Activated T-cell treated with anti-CD3 and anti-CD28 coated beads, Interleukin-2, amount 50 U/mL, for 24 hours (primary cell): ENCODE results near the gene PRM3.

Experiments
- DNase-seq: peaks from one replicate; pipeline ENCODE4 v3.0.0-alpha.2; 2020
- H3K27ac Mint-ChIP-seq: 2 replicates; pipeline ENCODE4 v1.8.0; 2020; ENCODE audit warnings: mild to moderate bottlenecking, mixed read lengths
- H3K27me3 Mint-ChIP-seq: 2 replicates; pipeline ENCODE4 v1.8.0; 2020; ENCODE audit warnings: mixed read lengths
- H3K36me3 Mint-ChIP-seq: 2 replicates; pipeline ENCODE4 v1.8.0; 2020; ENCODE audit warnings: low read depth, mixed read lengths
- H3K4me1 Mint-ChIP-seq: 2 replicates; pipeline ENCODE4 v1.8.0; 2020; ENCODE audit warnings: low read depth, mixed read lengths
- H3K4me3 Mint-ChIP-seq: 2 replicates; pipeline ENCODE4 v1.8.0; 2020; ENCODE audit warnings: mild to moderate bottlenecking, moderate library complexity, mixed read lengths
- H3K9me3 Mint-ChIP-seq: 2 replicates; pipeline ENCODE4 v1.8.0; 2020; ENCODE audit warnings: mixed read lengths

The PRM3 gene

GRCh38 chr16:11238272-11239202 lies 34.9 kb downstream of the PRM3 start:
- Mint-ChIP-seq H3K27me3 (no peaks in the 10 kb centered on the region), H3K27ac (no peak overlapping the region), H3K9me3 (no peaks in the 10 kb centered on the region), H3K4me3 (no peak overlapping the region), H3K36me3 (no peaks in the 10 kb centered on the region), H3K4me1 (peaks cover 42% of the 10 kb centered on the region)
- DNase-seq = no peak

- Mint-ChIP-seq H3K4me1 (peaks cover 60% of the 10 kb centered on the region), H3K4me3 (no peak overlapping the region), H3K27ac (peak overlapping the region; percentile 71), H3K9me3 (no peaks in the 10 kb centered on the region), H3K36me3 (no peaks in the 10 kb centered on the region), H3K27me3 (no peaks in the 10 kb centered on the region)
- no peak for DNase-seq
These were observed 36.8 kb downstream of the PRM3 start for GRCh38 chr16:11236461-11237254.

GRCh38 chr16:11235703-11235991 lies 37.8 kb downstream of the PRM3 start:
- no peak for DNase-seq
- Mint-ChIP-seq H3K4me3 (no peak overlapping the region), H3K4me1 (peaks cover 70% of the 10 kb centered on the region), H3K36me3 (no peaks in the 10 kb centered on the region), H3K9me3 (no peaks in the 10 kb centered on the region), H3K27me3 (no peaks in the 10 kb centered on the region), H3K27ac (peak overlapping the region; percentile 99)

- DNase-seq = no peak
- Mint-ChIP-seq H3K27ac (peak overlapping the region; percentile 99), H3K4me3 (peak overlapping the region; percentile 6), H3K4me1 (peaks cover 73% of the 10 kb centered on the region), H3K9me3 (no peaks in the 10 kb centered on the region), H3K27me3 (no peaks in the 10 kb centered on the region), H3K36me3 (no peaks in the 10 kb centered on the region)
These were observed 38.3 kb downstream of the PRM3 start for GRCh38 chr16:11234884-11235702.

- H3K36me3 Mint-ChIP-seq = no peaks in the 10 kb centered on the region
- peaks cover 86% of the 10 kb centered on the region for H3K4me1 Mint-ChIP-seq
- H3K4me3 Mint-ChIP-seq = peak overlapping the region; percentile 69
- H3K27ac Mint-ChIP-seq = peak overlapping the region; percentile 99
- H3K9me3 Mint-ChIP-seq = no peaks in the 10 kb centered on the region
- H3K27me3 Mint-ChIP-seq = no peaks in the 10 kb centered on the region
- DNase-seq = peak; percentile 83
These were observed 39.6 kb downstream of the PRM3 start for GRCh38 chr16:11233727-11234376.

- Mint-ChIP-seq H3K9me3 (no peaks in the 10 kb centered on the region), H3K27me3 (no peaks in the 10 kb centered on the region), H3K27ac (peak overlapping the region; percentile 99), H3K4me3 (peak overlapping the region; percentile 69), H3K36me3 (no peaks in the 10 kb centered on the region), H3K4me1 (peaks cover 87% of the 10 kb centered on the region)
- DNase-seq = peak; percentile 93
These were observed 40.3 kb downstream of the PRM3 start for GRCh38 chr16:11232852-11233726.

GRCh38 chr16:11232302-11232851 lies 41.1 kb downstream of the PRM3 start:
- Mint-ChIP-seq H3K27me3 (no peaks in the 10 kb centered on the region), H3K27ac (peak overlapping the region; percentile 99), H3K9me3 (no peaks in the 10 kb centered on the region), H3K4me3 (peak overlapping the region; percentile 69), H3K36me3 (no peaks in the 10 kb centered on the region), H3K4me1 (peaks cover 87% of the 10 kb centered on the region)
- peak; percentile 53 for DNase-seq

- H3K4me3 Mint-ChIP-seq = peak overlapping the region; percentile 18
These were observed 42.0 kb downstream of the PRM3 start for GRCh38 chr16:11231367-11231970.

GRCh38 chr16:11229906-11230305 lies 43.5 kb downstream of the PRM3 start:
- DNase-seq = no peak
- no peaks in the 10 kb centered on the region for H3K9me3 Mint-ChIP-seq
- peaks cover 90% of the 10 kb centered on the region for H3K4me1 Mint-ChIP-seq
- H3K4me3 Mint-ChIP-seq = no peak overlapping the region
- no peaks in the 10 kb centered on the region for H3K27me3 Mint-ChIP-seq
- H3K27ac Mint-ChIP-seq = peak overlapping the region; percentile 62
- H3K36me3 Mint-ChIP-seq = no peaks in the 10 kb centered on the region

More at GRCh38 chr16:11231367-11231970, 42.0 kb downstream of the PRM3 start:
- peak overlapping the region; percentile 99 for H3K27ac Mint-ChIP-seq
- H3K9me3 Mint-ChIP-seq = no peaks in the 10 kb centered on the region
- H3K4me1 Mint-ChIP-seq = peaks cover 85% of the 10 kb centered on the region
- no peak for DNase-seq
- no peaks in the 10 kb centered on the region for H3K27me3 Mint-ChIP-seq
- H3K36me3 Mint-ChIP-seq = no peaks in the 10 kb centered on the region

GRCh38 chr16:11229432-11229831 lies 44.0 kb downstream of the PRM3 start:
- no peak for DNase-seq
- Mint-ChIP-seq H3K4me3 (no peak overlapping the region), H3K4me1 (peaks cover 90% of the 10 kb centered on the region), H3K27ac (peak overlapping the region; percentile 62), H3K36me3 (no peaks in the 10 kb centered on the region), H3K27me3 (no peaks in the 10 kb centered on the region), H3K9me3 (no peaks in the 10 kb centered on the region)

GRCh38 chr16:11225677-11226549 lies 47.5 kb downstream of the PRM3 start:
- Mint-ChIP-seq H3K9me3 (no peaks in the 10 kb centered on the region), H3K4me3 (peak overlapping the region; percentile 71), H3K36me3 (no peaks in the 10 kb centered on the region), H3K27me3 (no peaks in the 10 kb centered on the region), H3K4me1 (peaks cover 78% of the 10 kb centered on the region), H3K27ac (peak overlapping the region; percentile 99)
- peak; percentile 62 for DNase-seq
